NCI-H2107 (cell line): Measurements from ENCODE around the gene ANGPTL4.
"Not testable (repeated sequence)": the region's sequence is repeated elsewhere in the genome, so short reads cannot be mapped to it uniquely, and the experiment has no call there.

ENCODE experiments used
- DNase-seq: peaks from one replicate; lab custom pipeline; 2025; lab: John Stamatoyannopoulos, UW

The ANGPTL4 gene

DNA sequence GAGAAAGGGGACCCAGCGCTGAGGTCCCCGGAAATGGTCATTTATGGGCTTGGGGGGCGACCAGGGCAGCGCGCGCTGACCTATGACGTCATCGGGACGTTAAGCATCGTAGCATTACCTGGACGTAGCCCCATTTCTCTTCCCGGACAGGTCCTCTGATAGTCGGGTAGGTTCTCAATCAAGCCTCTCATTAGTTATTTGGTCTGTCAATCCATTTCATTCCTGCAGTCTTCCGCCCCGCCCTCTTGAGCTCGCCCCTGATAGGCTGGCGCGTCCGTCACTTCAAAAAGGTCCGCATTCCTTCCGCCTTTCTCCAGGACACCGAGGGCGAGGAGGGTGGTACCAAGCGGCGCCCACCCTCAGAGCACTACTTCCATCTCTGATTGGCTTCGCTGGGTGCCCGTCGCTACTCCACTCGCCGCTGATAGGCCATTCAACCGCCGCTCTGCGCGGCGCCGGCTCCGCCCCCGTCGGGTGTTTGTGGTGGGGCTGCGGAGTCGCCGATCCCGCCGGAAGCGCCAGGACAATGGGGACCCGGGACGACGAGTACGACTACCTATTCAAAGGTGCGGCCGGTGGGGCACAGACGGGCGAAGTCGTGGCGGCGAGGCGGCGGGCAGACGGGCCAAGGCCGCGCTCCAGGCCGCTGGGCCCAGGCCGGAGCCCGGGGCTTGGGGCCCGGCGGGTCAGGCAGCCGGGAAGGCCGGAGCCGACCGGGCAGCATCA is 26.1 kb downstream of the ANGPTL4 start, which contains the start of gene RAB11B:
TSS of gene RAB11B (plus strand) at position 470 of the 726 bp plus-strand sequence. CDS start at position 527, 57 bp downstream.
- peak; percentile 99 for DNase-seq

DNA sequence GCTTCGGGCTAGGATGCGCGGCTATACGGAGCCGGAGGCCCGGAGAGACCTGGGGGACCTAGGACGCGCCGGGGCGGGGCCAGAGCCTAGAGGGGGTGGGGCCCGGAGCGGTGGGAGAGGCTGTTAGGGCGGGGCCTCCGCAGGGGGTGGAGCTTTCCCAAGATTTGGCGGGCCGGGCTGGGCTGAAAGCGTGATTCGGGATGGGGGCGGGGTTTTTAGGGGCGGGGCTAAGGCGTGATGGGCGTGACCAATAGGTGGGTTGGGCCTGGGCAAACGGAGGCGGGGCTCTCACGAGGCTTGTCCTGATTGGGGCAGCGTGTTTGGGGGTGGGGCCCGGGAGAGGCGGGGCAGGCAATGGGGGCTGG is 26.6 kb downstream of the ANGPTL4 start:
- peak; percentile 86 for DNase-seq

DNA sequence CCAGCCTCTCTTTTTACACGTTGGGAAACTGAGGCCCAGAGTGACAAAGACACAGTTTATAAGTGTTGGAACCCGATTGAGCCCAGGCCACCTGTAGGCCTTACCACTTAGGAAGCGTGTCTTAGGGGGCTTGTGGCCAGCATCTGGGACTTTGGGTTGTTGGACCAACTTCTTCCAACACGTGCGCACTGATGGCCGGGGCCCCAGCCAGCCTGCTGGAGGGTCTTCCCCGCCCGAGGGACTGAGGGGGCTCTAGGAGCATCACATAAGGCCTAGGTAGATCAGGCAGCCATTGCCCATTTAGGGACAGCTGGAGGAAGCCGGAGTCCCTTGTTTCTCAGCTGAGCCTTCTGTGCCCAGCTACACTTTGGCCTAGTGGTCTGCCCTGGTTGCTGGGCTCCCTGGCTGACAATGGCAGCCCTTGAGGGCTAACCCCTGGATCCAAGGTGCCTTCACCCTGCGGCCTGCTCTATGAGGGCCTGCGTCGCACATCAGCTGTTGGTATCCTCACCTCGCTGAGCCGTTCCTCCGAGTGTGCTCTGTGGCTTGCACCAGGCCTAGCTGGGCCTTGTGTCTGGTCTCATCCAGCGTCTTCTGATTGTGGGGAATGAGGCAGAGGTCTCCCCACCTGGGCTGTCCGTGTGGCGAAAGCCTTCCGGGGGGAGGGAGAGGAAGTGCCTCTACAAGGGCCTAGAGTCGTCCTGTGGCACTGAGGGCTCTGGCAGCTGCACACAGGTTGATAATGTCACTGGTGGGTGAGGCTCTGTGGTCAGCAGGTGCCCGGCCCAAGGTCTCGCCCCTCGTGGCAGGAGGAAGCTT is 27.5 kb downstream of the ANGPTL4 start:
- DNase-seq = no peak

DNA sequence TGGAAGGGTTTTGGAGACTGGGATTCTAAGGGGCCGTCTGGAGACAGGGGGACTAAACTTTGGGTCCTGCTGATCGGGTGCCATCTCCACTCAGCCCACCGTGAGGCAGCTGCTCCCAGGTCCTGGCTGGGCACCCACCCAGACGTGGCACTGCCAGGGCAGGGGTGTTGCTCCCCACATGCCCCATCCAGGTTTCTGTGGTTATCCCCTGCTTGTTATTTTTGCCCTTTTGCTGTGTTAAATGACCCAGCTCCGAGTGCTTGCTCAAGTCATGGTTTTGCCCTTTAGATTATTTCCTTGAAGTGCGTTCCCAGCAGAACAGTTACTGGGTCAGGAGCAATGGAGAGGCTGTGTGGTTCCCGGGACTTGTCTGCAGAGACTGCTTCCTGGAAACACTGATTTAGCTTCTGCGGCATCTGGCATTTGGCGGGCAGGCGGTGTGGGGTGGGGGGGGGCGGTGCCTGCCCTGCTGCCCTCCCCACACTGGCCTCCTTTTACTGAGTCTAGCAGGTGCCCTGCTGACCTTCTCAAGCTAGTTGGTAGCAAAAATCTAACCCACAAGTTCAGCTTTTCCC is 28.1 kb downstream of the ANGPTL4 start:
- DNase-seq = no peak

DNA sequence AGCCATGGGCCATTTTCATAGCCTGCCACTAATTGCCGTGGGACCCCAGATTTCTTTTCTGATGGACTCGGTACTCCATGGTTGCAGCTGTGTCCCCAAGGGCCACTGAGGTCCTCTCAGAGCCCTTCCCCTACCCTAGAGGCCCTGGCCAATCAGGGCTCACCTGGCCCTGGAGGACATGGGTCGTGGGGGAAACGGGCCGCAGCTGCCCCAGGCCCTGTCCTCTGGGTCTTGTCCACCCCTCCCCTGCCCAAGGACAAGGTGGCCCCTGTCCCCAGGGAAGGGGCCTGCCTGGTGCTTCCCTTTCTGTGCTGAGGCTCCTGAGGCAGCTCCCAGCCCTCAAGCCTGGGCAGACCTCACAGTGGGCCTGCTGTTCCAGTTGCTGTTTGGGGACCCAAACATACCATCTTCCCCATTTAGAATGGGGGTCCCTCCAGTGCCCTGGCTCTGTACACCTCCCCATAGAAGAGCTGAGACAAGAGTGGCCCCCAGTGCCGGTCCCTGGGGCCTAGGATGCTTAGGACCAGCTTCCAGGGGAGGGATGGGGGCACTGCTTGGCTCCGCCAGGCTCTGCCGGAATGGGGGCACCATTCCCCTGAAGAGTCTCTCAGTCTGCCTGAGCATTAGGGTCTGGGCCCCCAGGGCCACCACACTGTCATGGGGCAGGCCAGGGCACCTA is 29.4 kb downstream of the ANGPTL4 start:
- no peak for DNase-seq

DNA sequence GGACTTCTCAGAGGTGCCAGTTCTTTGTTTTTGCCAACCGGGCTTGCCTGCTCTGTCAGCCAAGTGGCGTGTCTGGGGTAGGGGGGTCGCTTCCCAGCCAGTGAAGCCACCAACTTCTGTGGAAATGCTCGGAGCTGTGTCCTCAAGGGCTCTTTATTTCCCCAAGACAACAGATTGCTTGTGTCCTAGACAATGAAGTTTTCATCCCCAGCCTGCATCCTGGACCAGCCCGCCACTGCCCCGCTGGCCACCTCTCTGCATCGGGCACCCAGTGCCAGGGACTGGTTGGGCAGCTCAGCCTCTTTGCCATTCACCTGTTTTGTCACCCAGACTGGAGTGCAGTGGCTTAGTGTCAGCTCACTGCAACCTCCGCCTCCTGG is 29.9 kb downstream of the ANGPTL4 start:
- no peak for DNase-seq

GRCh38 chr19:8395621-8396082 is 31.7 kb downstream of the ANGPTL4 start:
- no peak for DNase-seq

- DNase-seq = no peak
Measured at GRCh38 chr19:8396185-8396562, 32.2 kb downstream of the ANGPTL4 start.

- no peak for DNase-seq
Measured at GRCh38 chr19:8396563-8397203, 32.7 kb downstream of the ANGPTL4 start.

GRCh38 chr19:8397271-8397670 is 33.3 kb downstream of the ANGPTL4 start:
- no peak for DNase-seq

GRCh38 chr19:8397746-8398310 is 33.9 kb downstream of the ANGPTL4 start:
- no peak for DNase-seq

- DNase-seq = no peak
Measured at GRCh38 chr19:8398311-8398771, 34.4 kb downstream of the ANGPTL4 start.

GRCh38 chr19:8399681-8400188 is 35.8 kb downstream of the ANGPTL4 start:
- DNase-seq = no peak

GRCh38 chr19:8401981-8402411 is 38.0 kb downstream of the ANGPTL4 start:
- no peak for DNase-seq

- no peak for DNase-seq
Measured at GRCh38 chr19:8403098-8403819, 39.3 kb downstream of the ANGPTL4 start.

- no peak for DNase-seq
Measured at GRCh38 chr19:8403820-8404109, 39.8 kb downstream of the ANGPTL4 start.

- DNase-seq = no peak
Measured at GRCh38 chr19:8404391-8405151, 40.6 kb downstream of the ANGPTL4 start.

DNA sequence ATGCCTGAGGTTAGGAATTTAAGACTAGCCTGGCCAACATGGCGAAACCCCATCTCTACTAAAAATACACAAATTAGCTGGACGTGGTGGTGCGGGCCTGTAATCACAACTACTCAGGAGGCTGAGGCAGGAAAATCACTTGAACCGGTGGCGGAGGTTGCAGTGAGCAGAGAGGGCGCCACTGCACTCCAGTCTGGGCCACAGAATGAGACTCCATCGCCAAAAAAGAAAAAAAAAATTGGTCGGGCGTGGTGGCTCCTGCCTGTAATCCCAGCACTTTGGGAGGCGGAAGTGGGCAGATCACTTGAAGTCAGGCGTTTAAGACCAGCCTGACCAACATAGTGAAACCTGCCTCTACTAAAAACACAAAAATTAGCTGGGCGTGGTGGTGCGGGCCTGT is 46.8 kb downstream of the ANGPTL4 start:
- DNase-seq = not testable (repeated sequence)

DNA sequence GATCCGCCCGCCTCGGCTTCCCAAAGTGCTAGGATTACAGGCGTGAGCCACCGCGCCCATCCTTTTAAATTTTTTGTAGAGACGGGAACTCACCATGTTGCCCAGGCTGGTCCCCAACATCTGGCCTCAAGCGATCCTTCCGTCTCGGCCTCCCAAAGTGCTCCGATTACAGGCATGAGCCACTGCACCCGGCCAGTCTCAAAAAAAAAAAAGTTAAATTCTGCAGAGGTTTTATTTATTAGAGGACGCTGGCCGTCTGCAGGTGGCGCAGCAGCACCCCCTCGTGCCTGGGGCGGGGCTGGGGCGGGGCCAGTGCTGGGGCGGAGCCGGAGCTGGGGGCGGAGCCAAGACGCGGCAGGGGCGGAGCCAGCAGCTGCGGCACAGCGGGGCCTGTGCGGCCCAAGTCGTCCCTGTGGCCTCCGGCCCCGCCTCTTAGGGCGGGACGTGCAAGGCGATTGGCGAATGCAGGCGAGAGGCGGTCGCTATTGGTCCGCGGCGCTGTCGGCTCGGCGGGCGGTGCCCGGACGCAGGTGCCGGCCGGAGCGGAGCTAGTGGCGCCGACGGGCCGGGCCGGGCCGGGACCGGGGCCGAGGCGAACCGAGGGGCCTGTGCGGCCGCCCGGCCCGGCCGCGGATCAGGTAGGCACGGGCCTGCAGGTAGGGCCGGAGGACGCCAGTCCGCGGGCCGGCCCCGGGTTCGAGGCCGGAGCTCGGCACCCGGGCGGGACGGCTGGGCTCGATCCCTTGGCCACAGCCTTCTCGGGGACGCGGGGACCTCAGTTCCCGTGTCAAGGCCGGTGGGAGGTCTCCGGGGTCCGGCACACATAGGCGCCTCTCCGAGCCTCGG is 49.1 kb downstream of the ANGPTL4 start, which contains the start of gene MARCHF2:
TSS of gene MARCHF2 (plus strand) at position 523 of the 846 bp plus-strand sequence. CDS start 8,536 bp downstream, outside the sequence.
- DNase-seq = peak; percentile 94
